Tibial nerve (tissue), 4 donors: ENCODE data around the gene ZC3H12A. TPM values are rescaled to one million over a fixed set of nuclear protein-coding genes. Genes with fewer than 3 reads are reported as not detected.

Source experiments
- DNase-seq, 2 donors: peaks; one replicate each; pipeline ENCODE4 v3.0.0-alpha.2; 2019; ENCODE audit warnings: low spot score in 2 of 2
- H3K27ac ChIP-seq, 4 donors: fragments of 200-600 bp; sonication (generic) in 3 of 4; one replicate each; pipeline ENCODE4 v1.5.1; 2017 to 2019; ENCODE audit warnings: mild to moderate bottlenecking in 1 of 4
- H3K27me3 ChIP-seq, 2 donors: fragments of 200-600 bp; sonication (generic) in 1 of 2; one replicate each; pipeline versions ENCODE4 v1.5.1 to v1.6.0; 2017 to 2019
- H3K36me3 ChIP-seq, 3 donors: fragments of 200-600 bp; sonication (generic); one replicate each; pipeline ENCODE4 v1.5.1; 2018 to 2019
- H3K4me1 ChIP-seq, 4 donors: fragments of 200-600 bp; sonication (generic) in 3 of 4; one replicate each; pipeline ENCODE4 v1.5.1; 2017 to 2019
- H3K4me3 ChIP-seq, 4 donors: fragments of 200-600 bp; sonication (generic) in 3 of 4; one replicate each; pipeline ENCODE4 v1.5.1; 2017 to 2019; ENCODE audit warnings: mild to moderate bottlenecking in 1 of 4, moderate library complexity in 1 of 4
- H3K9me3 ChIP-seq, 4 donors: fragments of 200-600 bp; sonication (generic) in 3 of 4; one replicate each; pipeline ENCODE4 v1.5.1; 2017 to 2019
- EP300 ChIP-seq, 2 donors: sonication (generic); formaldehyde crosslinking; IDR thresholded peaks; one replicate each; pipeline ENCODE4 v1.6.1; 2017; ENCODE audit warnings: antibody characterized with exemption in 2 of 2, mild to moderate bottlenecking in 1 of 2
- POLR2A ChIP-seq, 2 donors: fragments of 450-650 bp; IDR thresholded peaks; one replicate each; pipeline ENCODE4 v1.6.1; 2017; ENCODE audit warnings: antibody characterized with exemption in 2 of 2, mild to moderate bottlenecking in 2 of 2, moderate library complexity in 2 of 2
- WGBS, 2 donors: methylation state at CpG; one replicate each; pipeline ENCODE4 v1.1.5; 2018; 5-methylcytosine and 5-hydroxymethylcytosine counted together
- total RNA-seq, 4 donors: library from RNA; depleted of rRNA; stranded (reverse); fragments of >200 nt; gene quantifications; one replicate each; pipeline ENCODE4 v1.1.0, GENCODE V29; 2016
- TF ChIP-seq, protein P1 (sequence below), 5 experiments: fragments of 200-600 bp in 3 of 5; fragments of 450-650 bp in 2 of 5; sonication (generic) in 3 of 5; IDR thresholded peaks; one replicate each; pipeline ENCODE4 v1.5.1; 2016 to 2019; ENCODE audit warnings: antibody characterized with exemption in 5 of 5, mild to moderate bottlenecking in 3 of 5, moderate library complexity in 2 of 5

The ZC3H12A gene
- total RNA-seq, 4 donors from 2014 or later: 7.9 to 15.7 (median 10.9) TPM

DNA sequence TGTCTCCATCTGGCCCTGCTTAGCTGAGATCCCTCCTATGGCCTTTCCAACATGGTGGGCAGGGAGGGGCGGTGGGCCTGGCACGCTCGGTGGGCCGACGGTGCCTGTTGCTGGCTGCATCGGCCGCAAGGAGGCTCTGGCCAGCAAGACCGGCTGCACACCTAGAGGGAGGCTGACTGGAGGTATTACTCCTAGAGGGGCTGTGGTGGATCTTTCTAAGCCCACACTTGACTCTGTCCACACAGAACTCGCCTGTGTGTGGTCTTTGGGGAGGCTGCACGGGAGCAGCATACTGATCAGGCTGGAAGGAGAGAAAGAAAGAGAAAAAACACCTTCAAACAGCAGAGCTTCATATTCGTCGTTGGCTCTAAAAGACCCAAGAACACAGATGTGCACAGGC is 41.7 kb upstream of the ZC3H12A start:
- Histone ChIP-seq H3K36me3 (no peaks in the 10 kb centered on the region), H3K27me3 (peaks cover 0 to 4% of the 10 kb centered on the region in 2 donors), H3K4me3 (no peak overlapping the region), H3K27ac (no peak overlapping the region), H3K4me1 (no peaks in the 10 kb centered on the region), H3K9me3 (no peaks in the 10 kb centered on the region)
- no peak for DNase-seq
- no peak for TF ChIP-seq EP300 (IDR thresholded peaks at IDR 0.05)
- TF ChIP-seq, protein P1, sequence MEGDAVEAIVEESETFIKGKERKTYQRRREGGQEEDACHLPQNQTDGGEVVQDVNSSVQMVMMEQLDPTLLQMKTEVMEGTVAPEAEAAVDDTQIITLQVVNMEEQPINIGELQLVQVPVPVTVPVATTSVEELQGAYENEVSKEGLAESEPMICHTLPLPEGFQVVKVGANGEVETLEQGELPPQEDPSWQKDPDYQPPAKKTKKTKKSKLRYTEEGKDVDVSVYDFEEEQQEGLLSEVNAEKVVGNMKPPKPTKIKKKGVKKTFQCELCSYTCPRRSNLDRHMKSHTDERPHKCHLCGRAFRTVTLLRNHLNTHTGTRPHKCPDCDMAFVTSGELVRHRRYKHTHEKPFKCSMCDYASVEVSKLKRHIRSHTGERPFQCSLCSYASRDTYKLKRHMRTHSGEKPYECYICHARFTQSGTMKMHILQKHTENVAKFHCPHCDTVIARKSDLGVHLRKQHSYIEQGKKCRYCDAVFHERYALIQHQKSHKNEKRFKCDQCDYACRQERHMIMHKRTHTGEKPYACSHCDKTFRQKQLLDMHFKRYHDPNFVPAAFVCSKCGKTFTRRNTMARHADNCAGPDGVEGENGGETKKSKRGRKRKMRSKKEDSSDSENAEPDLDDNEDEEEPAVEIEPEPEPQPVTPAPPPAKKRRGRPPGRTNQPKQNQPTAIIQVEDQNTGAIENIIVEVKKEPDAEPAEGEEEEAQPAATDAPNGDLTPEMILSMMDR (IDR thresholded peaks at IDR 0.05): no peak
- no peak for TF ChIP-seq POLR2A (IDR thresholded peaks at IDR 0.05)
- 51 to 69% methylated on average over 12 of the region's 12 CpGs for WGBS, 2 donors

DNA sequence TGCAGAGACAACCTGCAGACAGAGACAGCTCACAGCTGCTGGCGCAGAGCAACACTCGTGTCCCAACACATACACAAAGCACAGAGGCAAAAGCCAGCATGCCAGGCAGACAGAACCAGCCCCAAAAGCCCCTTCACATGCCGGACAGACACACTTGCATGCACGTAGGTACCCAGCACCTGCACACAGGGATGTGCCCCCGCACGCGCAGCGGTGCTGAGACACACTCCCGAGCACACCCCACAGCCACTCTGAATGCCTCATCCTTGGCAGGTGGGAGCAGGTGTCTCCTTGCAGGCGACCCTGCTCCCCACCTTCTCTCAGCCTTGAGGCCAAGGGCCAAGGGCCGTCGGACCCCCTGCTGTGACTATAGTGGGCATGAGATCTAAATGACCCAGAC is 41.2 kb upstream of the ZC3H12A start:
- no peak overlapping the region for H3K27ac ChIP-seq
- H3K4me3 ChIP-seq: no peak overlapping the region
- peaks cover 0 to 4% of the 10 kb centered on the region in 2 donors for H3K27me3 ChIP-seq
- no peaks in the 10 kb centered on the region for H3K4me1 ChIP-seq
- TF ChIP-seq, protein P1 (IDR thresholded peaks at IDR 0.05): no peak
- TF ChIP-seq POLR2A (IDR thresholded peaks at IDR 0.05) (no peak), EP300 (IDR thresholded peaks at IDR 0.05) (no peak)
- DNase-seq: no peak
- H3K36me3 ChIP-seq: no peaks in the 10 kb centered on the region
- no peaks in the 10 kb centered on the region for H3K9me3 ChIP-seq
- WGBS, 2 donors: 89 to 90% methylated on average over 12 of the region's 12 CpGs

DNA sequence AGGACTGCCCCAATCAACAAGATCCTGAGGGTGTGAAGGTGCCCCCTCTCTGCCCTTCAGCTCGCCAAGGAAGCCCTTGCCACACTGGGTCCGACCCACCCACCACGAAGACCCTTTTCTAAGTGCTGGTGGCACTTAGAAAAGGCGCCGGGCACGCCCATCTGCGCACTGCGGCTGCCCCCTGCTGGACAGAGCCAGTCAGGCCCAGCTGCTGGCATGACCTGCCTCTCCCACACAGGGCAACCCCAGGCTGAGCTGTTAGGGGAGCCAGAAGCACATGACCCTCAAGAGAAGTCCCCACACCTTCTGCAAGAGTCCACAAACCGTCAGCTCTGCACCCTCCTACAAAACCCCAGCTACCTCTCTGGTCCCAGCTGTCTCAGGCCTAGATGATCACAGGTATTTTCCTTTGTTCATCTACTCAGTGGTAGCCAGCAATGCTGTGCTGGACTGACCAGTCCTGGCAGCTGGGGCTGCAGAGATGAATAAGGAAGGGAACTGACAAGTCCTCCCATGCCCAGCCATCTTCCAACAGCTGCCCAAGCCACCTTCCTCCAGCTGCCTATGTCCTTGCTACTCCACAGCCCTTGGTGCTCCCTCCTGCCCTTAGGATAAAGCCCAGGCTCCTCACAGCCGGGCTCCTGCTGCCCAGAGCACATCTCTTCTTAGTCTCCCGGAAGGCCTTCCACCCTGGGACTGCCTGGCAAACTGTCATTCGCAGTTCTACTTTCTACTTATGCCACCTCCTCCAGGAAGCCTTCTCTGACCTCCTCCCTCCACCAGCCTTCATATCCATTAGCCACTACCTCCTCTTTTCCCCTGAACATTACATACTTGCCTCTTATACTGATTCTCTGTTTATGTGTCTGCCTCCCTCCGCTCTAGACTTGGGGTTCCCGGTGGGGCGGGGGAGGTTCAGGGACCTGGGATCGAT is 39.8 kb upstream of the ZC3H12A start:
- H3K27ac ChIP-seq: no peak overlapping the region
- H3K4me3 ChIP-seq: no peak overlapping the region
- DNase-seq: peak; percentile 52 to 60
- H3K9me3 ChIP-seq: no peaks in the 10 kb centered on the region
- H3K36me3 ChIP-seq: no peaks in the 10 kb centered on the region
- 31 to 36% methylated on average over 15 of the region's 16 CpGs for WGBS, 2 donors
- no peak for TF ChIP-seq POLR2A (IDR thresholded peaks at IDR 0.05)
- no peak for TF ChIP-seq EP300 (IDR thresholded peaks at IDR 0.05)
- TF ChIP-seq, protein P1 (IDR thresholded peaks at IDR 0.05): peak; percentile 86 to 93 (median 89)
- no peaks in the 10 kb centered on the region for H3K4me1 ChIP-seq
- H3K27me3 ChIP-seq: peaks cover 0 to 11% of the 10 kb centered on the region in 2 donors

DNA sequence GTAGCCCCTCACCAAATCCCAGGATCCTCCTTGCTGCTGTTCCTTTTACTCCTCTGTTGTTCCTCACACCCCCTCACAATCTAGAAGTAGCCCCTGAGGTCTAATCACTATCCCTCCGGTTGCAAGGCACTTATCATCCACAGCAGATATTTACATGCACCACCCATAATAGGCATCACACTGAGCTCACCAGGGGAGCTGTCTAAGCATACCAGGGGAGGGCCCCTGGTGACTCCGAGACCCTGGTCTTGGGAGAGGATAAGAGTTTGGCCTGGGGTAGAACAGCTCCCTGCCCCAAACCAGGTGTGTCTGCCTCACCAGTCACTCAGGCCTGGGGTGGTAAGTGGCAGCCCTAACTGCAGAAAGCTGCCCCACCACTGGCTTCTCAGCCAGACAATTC is 37.3 kb upstream of the ZC3H12A start:
- TF ChIP-seq, protein P1 (IDR thresholded peaks at IDR 0.05): no peak
- TF ChIP-seq EP300 (IDR thresholded peaks at IDR 0.05) (no peak), POLR2A (IDR thresholded peaks at IDR 0.05) (no peak)
- Histone ChIP-seq H3K27ac (no peak overlapping the region), H3K4me3 (no peak overlapping the region), H3K4me1 (no peaks in the 10 kb centered on the region), H3K27me3 (peaks cover 0 to 21% of the 10 kb centered on the region in 2 donors), H3K9me3 (no peaks in the 10 kb centered on the region), H3K36me3 (no peaks in the 10 kb centered on the region)
- 58 to 69% methylated on average over 2 of the region's 2 CpGs for WGBS, 2 donors
- no peak for DNase-seq
